Activated CD4-positive, alpha-beta T cell treated with anti-CD3 and anti-CD28 coated beads, Interleukin-2, amount 50 U/mL, for 24 hours (primary cell): ENCODE measurements around the gene EXO1.

ENCODE experiments used
- DNase-seq, 2 donors: peaks; one replicate each; pipeline ENCODE4 v3.0.0-alpha.2; 2020; ENCODE audit warnings: low read depth in 1 of 2, low spot score in 1 of 2

EXO1 gene

DNA sequence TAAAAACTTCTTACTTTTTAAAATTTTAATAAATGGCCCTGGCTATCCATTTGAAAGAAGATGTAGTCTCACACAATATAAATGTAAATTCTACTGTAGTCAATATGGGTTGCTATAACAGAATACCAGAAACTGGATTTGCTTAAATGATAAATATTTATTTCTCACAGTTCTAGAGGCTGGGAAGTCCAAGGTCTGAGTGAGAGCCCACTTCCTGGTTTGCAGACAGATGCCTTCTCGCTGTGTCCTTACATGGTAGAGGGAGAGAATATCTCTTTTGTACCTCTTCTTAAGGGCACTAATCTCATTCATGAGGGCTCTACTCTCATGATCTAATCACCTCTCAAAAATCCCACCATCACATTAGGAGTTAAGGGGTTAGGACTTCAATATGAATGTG is 35.2 kb downstream of the EXO1 start:
- no peak for DNase-seq

DNA sequence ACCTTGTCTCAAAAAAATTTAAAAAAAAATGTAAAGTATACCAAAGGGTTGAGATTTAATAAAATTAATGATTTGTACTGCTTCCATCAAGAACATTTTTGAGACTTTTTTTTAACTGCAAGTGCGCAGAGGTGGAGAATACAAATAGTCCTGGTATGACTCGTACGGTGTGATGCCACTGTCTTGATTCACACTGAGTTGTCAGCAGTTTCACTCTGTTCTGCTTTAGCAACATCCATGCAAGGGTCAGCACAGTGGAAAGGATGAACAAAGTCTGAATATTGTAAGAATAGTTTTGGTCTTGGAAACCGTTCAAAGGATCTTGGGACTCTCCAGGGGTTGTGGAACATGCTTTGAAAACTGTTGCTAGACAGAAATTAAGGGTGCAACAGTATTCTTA is 40.2 kb downstream of the EXO1 start:
- DNase-seq: no peak

DNA sequence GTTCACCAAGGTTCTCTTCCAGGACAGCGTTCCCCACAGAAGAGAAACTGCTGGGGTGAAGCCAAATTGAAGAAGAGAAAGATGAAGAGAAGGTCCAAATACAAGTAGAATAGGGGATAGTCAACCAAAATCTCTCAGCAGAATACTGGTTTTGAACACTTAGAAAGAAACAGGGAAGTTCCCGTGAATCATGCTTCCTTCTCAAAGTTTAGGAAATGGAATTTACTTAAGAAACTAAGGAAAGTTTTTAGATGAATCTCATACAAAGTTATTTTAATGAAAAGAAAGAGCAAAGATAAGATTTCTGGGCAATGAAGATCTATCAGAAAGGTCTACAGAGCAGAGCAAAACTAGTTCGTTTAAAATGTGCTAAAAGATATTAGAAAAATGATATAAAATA is 43.3 kb downstream of the EXO1 start:
- DNase-seq: no peak

DNA sequence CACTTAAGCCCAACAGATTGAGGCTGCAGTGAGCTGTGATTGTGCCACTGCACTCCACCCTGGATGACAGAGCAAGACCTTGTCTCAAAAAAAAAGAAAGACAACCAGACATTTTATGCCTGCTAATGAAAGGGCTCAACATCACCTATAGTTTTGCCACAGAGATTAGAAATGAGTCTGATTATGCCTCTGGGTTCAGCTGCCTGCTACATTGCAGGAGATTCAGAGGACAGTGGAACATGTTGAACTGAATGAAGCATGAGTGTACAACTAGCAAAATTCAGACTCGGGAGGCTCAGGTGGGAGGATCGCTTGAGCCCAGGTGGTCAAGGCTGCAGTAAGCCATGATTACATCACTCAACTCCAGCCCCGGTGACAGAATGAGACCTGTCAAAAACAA is 46.0 kb downstream of the EXO1 start:
- no peak for DNase-seq

DNA sequence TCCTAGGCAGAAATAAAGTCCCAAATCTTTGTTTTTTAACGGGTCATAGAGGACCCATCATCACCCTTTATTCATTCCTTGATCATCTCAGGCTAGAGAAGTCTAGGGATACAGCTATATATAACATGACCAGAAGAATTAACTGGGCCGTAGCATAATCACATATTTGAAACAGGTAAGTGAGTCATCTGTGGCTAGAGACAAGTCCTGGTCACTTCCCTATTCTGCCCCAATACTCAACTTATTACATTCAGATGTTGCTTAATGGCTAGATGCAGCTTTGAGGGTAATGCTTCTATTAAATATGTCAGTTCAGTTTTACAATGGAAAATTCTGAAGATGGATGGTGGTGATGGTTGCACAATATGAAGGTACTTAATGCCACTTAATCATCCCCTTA is 47.0 kb downstream of the EXO1 start:
- no peak for DNase-seq

DNA sequence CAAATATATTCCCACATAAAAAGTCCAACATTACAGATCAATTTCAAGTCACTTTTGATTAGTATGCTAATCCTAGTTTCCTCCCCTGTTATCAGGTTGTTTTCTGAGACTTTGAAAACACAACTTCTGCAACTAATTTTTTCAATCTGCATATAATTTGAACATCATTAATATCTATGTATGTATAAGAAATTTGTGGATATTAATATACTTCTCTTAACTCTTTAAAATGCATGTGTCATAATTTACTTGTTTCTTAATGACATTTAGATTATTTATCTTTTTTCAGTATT is 48.6 kb downstream of the EXO1 start:
- DNase-seq: no peak

DNA sequence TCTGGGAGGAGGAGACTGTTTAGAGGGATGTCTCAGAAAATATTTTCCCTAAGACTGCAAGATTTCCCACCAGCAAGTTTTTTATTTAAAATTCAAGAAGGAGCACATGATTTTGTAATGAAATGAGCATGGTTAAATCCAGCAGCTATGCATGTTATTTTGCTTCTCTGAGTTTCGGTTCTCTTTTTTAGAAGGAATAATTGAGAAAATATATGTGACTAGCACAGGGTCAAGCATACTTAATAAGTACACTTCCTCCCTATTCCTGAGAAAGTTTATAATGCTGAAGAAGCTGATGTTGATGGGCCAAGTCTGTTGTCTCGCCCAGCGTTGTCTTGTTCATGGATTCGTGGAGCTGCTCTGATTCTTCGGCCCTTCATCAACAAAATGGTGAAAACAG is 51.2 kb downstream of the EXO1 start:
- DNase-seq: no peak

DNA sequence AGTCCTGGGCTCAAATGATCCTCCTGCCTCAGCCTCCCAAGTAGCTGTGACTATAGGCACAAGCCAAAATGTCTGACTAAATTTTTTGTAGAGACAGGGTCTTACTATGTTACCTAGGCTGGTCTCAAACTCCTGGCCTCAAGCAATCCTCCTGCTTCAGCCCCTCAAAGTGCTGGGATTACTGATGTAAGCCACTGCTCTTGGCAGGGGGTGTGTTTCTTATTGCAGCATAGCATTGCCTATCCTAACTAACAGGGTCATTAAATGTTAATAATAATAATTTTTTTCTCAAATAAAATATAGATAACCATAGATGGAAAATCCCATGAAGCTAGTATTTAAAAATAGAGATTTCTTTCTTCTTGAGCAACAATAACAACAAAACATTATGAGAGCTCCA is 52.4 kb downstream of the EXO1 start:
- DNase-seq: no peak

DNA sequence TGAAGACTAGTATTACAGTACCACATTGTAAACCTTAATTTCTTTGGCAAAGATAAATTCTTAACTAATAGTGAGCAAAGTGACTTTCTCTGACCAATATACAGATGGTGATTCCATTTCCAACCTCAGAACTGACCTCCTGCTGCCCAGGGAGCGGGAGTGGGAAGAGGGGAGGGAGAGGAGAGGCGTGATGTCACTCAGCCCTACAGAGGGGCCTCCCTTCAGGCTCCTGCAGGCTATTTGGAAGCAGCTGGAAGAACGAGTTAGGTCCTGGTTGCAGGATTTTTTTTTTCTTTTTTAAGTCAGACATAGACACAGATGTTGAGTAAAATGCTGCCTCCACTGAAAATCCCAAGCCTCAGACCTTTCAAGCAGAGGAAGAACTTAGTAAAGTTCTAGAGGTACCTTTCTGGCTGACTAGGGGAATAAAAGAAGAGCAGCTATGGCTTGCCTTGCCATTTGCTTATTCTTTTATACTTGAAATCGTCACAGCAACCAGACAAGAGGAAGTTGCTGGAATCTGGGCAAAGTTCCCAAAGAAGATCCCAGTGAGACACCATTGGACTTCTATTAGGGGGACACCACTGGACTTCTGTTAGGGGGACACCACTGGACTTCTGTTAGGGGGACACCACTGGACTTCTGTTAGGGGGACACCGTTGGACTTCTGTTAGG is 54.5 kb downstream of the EXO1 start:
- DNase-seq: no peak

DNA sequence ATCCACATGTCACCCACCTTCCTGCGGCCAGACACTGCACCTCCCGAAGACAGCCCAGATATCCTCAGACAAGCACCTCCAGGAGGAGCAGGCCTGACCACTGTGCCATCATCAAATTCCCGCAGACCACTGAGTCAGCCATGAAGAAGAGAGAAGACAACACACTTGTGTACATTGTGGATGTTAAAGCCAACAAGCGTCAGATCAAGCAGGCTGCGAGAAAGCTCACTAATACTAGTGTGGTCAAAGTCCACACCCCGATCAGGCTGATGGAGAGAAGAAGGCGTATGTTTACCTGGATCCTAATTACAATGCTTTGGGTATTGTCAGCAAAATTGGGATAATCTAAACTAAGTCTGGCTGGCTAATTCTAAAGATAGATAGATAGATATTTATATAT is 68.2 kb downstream of the EXO1 start:
- DNase-seq: no peak

DNA sequence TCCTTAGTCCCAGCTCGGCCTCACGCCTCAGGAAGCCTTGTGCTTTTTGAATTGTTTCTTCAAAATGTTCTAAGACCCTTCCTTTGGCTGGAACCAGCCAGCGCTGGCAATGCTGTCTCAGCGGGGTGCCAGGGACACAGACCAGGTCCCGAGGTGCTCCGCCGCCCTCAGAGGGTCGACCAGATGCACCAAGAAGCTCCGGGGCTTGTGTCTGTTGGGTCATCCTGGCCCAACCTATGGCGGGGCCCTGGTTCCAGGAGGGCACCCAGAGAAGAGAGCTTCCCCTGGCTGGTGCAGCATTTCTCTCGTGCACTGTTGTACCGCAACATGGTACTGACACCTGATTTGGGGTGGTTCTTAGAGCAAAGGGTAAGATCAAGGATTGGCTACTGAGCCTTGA is 69.5 kb downstream of the EXO1 start:
- no peak for DNase-seq

DNA sequence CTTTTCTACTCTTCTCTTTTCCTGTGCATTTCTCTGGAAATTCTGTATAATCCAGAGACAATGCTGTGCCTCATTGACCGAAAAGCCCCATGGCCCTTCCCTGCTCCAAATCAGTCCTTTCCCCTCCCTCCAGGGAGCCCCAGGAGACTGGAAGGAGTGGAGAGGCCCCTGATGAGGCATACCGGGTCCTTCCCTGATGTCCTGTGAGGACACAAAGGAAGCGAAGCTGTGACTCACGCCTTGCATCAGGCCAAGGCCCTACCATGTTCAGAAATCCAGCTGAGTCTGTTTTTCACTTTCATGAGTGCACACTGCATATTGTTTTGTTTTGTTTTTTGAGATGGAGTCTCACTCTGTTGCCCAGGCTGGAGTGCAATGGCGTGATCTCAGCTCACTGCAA is 70.9 kb downstream of the EXO1 start:
- DNase-seq: no peak

DNA sequence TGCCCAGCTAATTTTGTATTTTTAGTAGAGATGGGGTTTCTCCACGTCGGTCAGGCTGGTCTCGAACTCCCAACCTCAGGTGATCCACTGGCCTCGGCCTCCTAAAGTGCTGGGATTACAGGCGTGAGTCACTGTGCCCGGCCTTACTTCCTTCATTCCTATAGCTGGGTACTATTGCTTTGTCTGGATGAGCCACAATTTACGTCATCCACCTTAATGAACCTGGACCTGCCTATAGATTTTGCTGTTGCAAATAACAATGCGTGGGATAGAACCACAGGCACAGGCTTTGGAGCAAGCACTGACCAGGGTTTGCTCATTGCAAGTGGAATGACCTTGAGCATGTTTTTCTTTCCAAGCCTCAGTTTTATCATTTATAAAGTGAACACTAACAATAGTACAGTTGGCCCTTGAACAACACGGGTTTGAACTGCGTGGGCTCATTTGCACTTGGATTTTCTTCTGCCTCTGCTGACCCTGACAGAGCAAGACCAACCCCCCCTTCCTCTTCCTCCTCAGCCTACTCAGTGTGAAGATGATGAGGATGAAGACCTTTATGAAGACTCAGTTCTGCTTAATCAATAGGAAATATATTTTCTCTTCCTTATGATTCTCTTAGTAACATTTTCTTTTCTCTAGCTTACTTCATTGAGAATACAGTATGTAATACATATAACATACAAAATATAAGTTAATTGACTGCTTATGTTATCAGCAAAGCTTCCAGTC is 76.2 kb downstream of the EXO1 start:
- DNase-seq: no peak

DNA sequence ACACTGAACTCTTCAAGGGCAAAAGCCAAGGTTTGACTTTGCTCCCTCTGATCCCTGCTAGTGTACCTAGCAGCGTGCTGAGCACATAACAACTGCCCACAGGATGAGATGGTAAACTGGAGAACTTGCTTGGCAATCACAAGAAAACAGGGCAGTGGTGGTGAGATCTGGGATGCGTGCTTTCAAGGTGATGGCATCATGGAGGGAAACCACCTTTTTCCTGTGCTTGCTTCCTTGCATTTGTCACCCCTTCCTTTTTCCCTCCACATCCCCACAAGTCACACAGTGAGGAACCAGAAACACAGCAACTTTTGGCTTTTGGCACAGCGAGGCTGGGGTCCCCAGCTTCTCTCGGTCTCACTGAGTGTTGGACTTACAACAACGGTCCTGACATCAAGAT is 78.1 kb downstream of the EXO1 start:
- no peak for DNase-seq

DNA sequence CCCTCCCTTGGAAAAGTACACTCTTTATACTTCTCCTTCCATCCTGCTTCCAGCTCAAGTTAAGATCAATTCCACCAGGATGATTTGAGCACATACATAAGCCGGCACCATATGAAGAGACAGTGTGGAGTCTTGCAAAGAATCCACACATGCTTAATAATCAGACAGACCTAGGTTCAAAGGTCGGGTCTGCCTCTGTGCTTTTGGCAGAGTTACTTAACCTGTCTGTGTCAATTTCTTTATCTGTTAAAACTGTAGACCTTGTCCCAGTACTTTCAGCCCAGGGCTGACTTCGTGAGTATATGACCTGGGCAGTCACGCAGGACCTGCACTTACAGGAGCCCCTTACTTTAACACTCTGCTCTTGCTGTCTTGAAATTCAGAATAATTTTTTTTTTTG is 79.3 kb downstream of the EXO1 start:
- DNase-seq: no peak

DNA sequence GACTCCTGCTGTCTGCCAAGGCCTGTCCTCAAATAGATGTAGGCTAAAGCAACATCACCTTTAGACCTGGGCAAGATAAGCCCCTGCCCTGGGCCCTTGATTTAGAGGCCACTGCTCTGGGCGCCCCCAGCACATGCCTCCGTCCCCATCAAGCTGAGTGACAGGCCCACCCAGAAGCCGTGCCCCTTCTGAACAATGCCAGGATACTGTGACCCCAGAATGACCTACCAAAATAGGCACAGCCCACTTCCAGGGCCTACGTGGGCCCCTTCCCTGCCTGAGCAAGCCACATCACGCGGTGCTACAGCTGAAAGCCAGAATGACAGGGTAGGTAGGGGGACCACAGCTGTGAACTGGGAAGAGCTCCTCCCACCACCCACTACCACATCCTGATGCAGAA is 84.8 kb downstream of the EXO1 start:
- DNase-seq: no peak

DNA sequence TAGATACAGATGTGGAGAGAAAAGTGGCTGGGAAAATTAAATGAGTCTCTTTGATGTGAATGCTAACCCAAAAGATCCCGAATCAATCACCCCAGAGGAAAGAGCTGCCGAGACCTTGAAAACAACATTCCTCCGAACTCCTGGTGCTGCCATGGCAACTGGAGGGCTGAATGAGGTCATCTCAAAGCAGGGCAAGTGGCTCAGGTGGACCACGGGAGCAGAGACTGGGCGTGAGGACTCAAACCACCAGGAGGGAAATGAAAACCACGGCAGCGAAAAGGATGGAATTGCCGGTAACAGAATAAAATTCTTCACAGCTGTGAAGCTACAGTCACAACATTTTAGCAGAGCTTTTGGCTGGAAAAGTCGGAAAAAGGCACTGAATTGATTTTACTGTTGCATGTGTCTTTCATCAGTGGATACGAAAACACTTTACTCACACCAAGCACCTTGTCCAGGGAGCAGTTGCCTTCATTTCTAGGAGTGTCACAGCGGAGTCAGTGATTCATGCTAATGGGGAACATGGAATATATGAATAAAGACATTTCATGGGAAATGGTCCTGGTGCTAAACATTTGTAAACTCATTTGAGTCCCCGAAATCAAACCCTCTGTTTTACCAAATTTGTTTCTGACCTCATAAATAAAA is 86.3 kb downstream of the EXO1 start:
- DNase-seq: no peak

DNA sequence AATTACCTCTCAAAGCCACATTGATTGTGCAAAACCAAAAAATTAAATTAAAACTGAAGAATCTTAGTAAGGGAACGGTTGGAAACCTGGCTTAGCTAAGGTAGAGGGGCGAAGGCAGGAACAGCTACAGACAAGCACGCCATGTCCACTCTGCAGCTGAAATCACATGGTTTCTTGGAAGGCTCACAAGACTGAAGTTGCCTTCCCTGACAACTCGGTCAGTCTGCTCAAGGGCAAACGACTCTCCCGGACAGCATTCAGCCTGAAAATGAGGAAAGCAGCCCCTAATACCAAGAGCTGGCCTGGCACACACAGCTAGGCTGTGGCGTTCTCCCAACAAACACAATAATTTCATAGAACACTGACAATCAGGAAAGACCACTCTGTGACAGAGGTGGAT is 86.9 kb downstream of the EXO1 start:
- DNase-seq: no peak
